ENCODE measurements around the gene TMEM131. TPM values are rescaled to one million over a fixed set of nuclear protein-coding genes. Genes with fewer than 3 reads are reported as not detected.
"Not testable (repeated sequence)": the region's sequence is repeated elsewhere in the genome, so short reads cannot be mapped to it uniquely, and the experiment has no call there.

TMEM131 gene
- total RNA-seq, 1 donor from 2014 or later: 31.7 TPM

DNA sequence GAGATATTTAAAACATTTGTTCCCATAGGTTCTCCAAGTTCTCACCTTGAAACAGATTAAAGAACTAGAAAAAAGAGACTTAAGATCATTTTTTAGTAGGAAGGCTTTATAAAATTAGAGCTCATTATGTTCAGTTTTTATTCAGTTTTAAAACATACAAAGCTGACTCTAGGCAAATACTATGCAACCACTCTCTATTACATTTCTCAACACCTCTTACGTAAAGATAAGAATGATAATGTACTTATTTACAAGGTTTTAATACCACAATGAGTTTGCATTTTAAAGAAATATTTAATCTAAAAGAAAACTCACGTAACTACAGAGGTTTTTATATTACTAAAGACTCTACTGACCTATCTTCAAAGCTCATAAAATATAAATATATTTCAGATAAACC, 68.8 kb downstream of the TMEM131 start:
- Mint-ChIP-seq H3K27ac (ENCODE audit: unreplicated experiment) (no peak overlapping the region), H3K4me1 (ENCODE audit: unreplicated experiment) (peaks cover 12% of the 10 kb centered on the region), H3K27me3 (ENCODE audit: unreplicated experiment) (no peaks in the 10 kb centered on the region), H3K4me3 (ENCODE audit: unreplicated experiment) (no peak overlapping the region), H3K36me3 (ENCODE audit: low read depth, unreplicated experiment) (no peaks in the 10 kb centered on the region), H3K9me3 (ENCODE audit: unreplicated experiment) (no peaks in the 10 kb centered on the region)
- DNase-seq (ENCODE audit: low spot score): no peak
- TF ChIP-seq, protein P1, sequence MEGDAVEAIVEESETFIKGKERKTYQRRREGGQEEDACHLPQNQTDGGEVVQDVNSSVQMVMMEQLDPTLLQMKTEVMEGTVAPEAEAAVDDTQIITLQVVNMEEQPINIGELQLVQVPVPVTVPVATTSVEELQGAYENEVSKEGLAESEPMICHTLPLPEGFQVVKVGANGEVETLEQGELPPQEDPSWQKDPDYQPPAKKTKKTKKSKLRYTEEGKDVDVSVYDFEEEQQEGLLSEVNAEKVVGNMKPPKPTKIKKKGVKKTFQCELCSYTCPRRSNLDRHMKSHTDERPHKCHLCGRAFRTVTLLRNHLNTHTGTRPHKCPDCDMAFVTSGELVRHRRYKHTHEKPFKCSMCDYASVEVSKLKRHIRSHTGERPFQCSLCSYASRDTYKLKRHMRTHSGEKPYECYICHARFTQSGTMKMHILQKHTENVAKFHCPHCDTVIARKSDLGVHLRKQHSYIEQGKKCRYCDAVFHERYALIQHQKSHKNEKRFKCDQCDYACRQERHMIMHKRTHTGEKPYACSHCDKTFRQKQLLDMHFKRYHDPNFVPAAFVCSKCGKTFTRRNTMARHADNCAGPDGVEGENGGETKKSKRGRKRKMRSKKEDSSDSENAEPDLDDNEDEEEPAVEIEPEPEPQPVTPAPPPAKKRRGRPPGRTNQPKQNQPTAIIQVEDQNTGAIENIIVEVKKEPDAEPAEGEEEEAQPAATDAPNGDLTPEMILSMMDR (IDR thresholded peaks at IDR 0.05; ENCODE audit: unreplicated experiment): no peak

DNA sequence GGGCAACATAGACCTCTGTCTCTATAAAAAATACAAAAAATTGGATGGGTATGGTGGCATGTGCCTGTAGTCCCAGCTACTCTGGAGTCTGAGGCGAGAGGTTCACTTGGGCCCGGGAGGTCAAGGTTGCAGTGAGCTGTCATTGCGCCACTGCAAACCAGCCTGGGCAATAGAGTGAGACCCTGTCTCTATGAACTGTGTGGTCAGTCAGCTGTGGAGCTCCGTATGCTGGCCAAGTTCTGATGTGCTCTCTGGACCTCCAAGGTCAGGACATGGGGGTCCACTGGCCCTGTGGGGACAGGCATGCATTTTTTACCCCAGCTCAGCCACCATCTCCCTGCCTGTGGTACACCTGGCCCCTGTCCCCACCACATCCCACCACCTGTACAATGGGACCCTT, 71.6 kb downstream of the TMEM131 start:
- Mint-ChIP-seq H3K4me3 (ENCODE audit: unreplicated experiment) (no peak overlapping the region), H3K27me3 (ENCODE audit: unreplicated experiment) (no peaks in the 10 kb centered on the region), H3K36me3 (ENCODE audit: low read depth, unreplicated experiment) (no peaks in the 10 kb centered on the region), H3K27ac (ENCODE audit: unreplicated experiment) (no peak overlapping the region), H3K4me1 (ENCODE audit: unreplicated experiment) (peaks cover 3% of the 10 kb centered on the region), H3K9me3 (ENCODE audit: unreplicated experiment) (no peaks in the 10 kb centered on the region)
- DNase-seq (ENCODE audit: low spot score): no peak
- TF ChIP-seq, protein P1 (IDR thresholded peaks at IDR 0.05; ENCODE audit: unreplicated experiment): no peak

DNA sequence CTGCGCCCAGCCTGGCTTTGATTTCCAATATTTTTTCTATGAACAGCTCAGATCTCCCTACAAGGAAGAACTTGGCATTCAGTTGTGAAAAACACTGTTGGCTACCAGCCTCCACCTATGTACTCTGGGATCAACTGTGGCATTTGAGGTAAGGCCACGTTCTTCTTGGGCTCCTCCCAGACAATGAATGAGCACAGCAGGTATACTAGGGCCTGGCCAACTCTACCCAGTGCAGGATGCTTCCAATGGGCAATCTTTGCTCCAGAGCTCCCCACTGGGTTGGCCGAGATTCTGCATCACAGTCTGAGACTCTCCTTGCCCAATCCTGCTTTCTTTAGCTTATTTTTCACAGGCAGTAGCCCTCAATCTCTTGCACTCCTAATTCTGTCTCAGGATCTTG, 75.9 kb downstream of the TMEM131 start:
- Mint-ChIP-seq H3K36me3 (ENCODE audit: low read depth, unreplicated experiment) (no peaks in the 10 kb centered on the region), H3K9me3 (ENCODE audit: unreplicated experiment) (no peaks in the 10 kb centered on the region), H3K27me3 (ENCODE audit: unreplicated experiment) (no peaks in the 10 kb centered on the region), H3K4me3 (ENCODE audit: unreplicated experiment) (no peak overlapping the region), H3K4me1 (ENCODE audit: unreplicated experiment) (peaks cover 4% of the 10 kb centered on the region), H3K27ac (ENCODE audit: unreplicated experiment) (no peak overlapping the region)
- DNase-seq (ENCODE audit: low spot score): no peak
- TF ChIP-seq, protein P1 (IDR thresholded peaks at IDR 0.05; ENCODE audit: unreplicated experiment): no peak

DNA sequence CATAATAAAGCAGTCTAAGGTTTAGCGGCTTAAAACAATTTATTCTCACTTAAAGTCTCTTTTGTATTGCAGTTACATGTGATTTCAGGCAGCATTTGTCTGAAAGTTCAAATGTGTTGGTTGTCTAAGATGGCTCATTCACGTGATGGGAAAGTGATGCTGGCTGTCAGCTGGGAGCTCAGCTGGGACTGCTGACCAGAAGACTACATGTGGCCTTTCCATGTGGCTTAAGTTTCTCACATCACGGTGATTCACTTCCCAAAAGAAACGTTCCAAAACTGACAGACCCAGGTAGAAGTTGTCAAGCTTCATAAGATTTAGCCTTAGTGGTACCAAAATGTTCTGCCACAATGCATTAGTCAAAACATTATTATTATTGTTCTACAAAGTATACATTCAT, 76.9 kb downstream of the TMEM131 start:
- TF ChIP-seq, protein P1 (IDR thresholded peaks at IDR 0.05; ENCODE audit: unreplicated experiment): no peak
- peaks cover 12% of the 10 kb centered on the region for H3K4me1 Mint-ChIP-seq (ENCODE audit: unreplicated experiment)
- H3K9me3 Mint-ChIP-seq (ENCODE audit: unreplicated experiment): no peaks in the 10 kb centered on the region
- H3K27me3 Mint-ChIP-seq (ENCODE audit: unreplicated experiment): no peaks in the 10 kb centered on the region
- no peak overlapping the region for H3K4me3 Mint-ChIP-seq (ENCODE audit: unreplicated experiment)
- H3K36me3 Mint-ChIP-seq (ENCODE audit: low read depth, unreplicated experiment): no peaks in the 10 kb centered on the region
- H3K27ac Mint-ChIP-seq (ENCODE audit: unreplicated experiment): no peak overlapping the region
- DNase-seq (ENCODE audit: low spot score): no peak

DNA sequence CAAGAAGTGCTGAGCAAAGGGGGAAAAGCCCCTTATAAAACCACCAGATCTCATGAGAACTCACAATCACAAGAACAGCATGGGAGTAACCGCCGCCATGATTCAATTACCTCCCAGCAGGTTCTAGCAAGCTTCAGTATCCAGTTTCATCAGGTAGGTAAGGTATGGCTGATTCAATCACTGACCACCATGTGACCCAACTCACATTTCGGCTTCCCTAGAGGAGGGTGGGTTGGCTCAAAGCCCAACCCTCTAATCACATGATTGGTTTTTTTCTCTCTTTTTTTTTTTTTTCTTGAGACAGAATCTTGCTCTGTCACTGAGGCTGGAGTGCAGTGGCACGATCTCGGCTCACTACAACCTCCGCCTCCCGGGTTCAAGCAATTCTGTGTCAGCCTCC, 78.1 kb downstream of the TMEM131 start:
- peaks cover 12% of the 10 kb centered on the region for H3K4me1 Mint-ChIP-seq (ENCODE audit: unreplicated experiment)
- not testable (repeated sequence) for H3K27me3 Mint-ChIP-seq (ENCODE audit: unreplicated experiment); H3K4me3 Mint-ChIP-seq (ENCODE audit: unreplicated experiment); DNase-seq (ENCODE audit: low spot score); H3K9me3 Mint-ChIP-seq (ENCODE audit: unreplicated experiment); H3K36me3 Mint-ChIP-seq (ENCODE audit: low read depth, unreplicated experiment); H3K27ac Mint-ChIP-seq (ENCODE audit: unreplicated experiment)
